ENCODE results near the gene P2RY1. TPM values are rescaled to one million over a fixed set of nuclear protein-coding genes. Genes with fewer than 3 reads are reported as not detected.

The P2RY1 gene
- total and polyA plus RNA-seq, 2 donors: 2.5 to 2.6 TPM

- peaks cover 5 to 15% of the 10 kb centered on the region in 2 donors for H3K4me1 ChIP-seq (ENCODE audit: control insufficient read depth in 2 of 2, insufficient read depth in 2 of 2, low read length in 2 of 2)
- 97% methylated on average over 13 of the region's 13 CpGs for WGBS
- no peaks in the 10 kb centered on the region for H3K36me3 ChIP-seq (ENCODE audit: control insufficient read depth in 2 of 2, insufficient read depth in 2 of 2, low read length in 1 of 2)
- H3K27me3 ChIP-seq (ENCODE audit: control insufficient read depth in 2 of 2, insufficient read depth in 1 of 2, low read length in 1 of 2): peaks cover 0 to 12% of the 10 kb centered on the region in 2 donors
- no peak overlapping the region for H3K27ac ChIP-seq (ENCODE audit: low read depth in 1 of 2, low read length in 1 of 2)
- no peak overlapping the region for H3K4me3 ChIP-seq (ENCODE audit: low read length in 2 of 2)
- DNase-seq (ENCODE audit: low read depth in 6 of 9, low spot score in 9 of 9): no peak
- no peaks in the 10 kb centered on the region for H3K9me3 ChIP-seq (ENCODE audit: control insufficient read depth in 2 of 2, insufficient read depth in 1 of 2, low read length in 1 of 2)
Observed at GRCh38 chr3:152832046-152832445, 2.9 kb upstream of the P2RY1 start.

GRCh38 chr3:152833089-152833488 is 1.8 kb upstream of the P2RY1 start:
- H3K27ac ChIP-seq (ENCODE audit: low read depth in 1 of 2, low read length in 1 of 2): no peak overlapping the region
- H3K4me3 ChIP-seq (ENCODE audit: low read length in 2 of 2): no peak overlapping the region
- H3K27me3 ChIP-seq (ENCODE audit: control insufficient read depth in 2 of 2, insufficient read depth in 1 of 2, low read length in 1 of 2): peaks cover 0 to 12% of the 10 kb centered on the region in 2 donors
- peaks cover 5 to 15% of the 10 kb centered on the region in 2 donors for H3K4me1 ChIP-seq (ENCODE audit: control insufficient read depth in 2 of 2, insufficient read depth in 2 of 2, low read length in 2 of 2)
- DNase-seq (ENCODE audit: low read depth in 6 of 9, low spot score in 9 of 9): no peak
- H3K9me3 ChIP-seq (ENCODE audit: control insufficient read depth in 2 of 2, insufficient read depth in 1 of 2, low read length in 1 of 2): no peaks in the 10 kb centered on the region
- no peaks in the 10 kb centered on the region for H3K36me3 ChIP-seq (ENCODE audit: control insufficient read depth in 2 of 2, insufficient read depth in 2 of 2, low read length in 1 of 2)

GRCh38 chr3:152834191-152834775 is 648 bp upstream of the P2RY1 start:
- 14% methylated on average over 17 of the region's 17 CpGs for whole genome bisulfite sequencing
- H3K9me3 ChIP-seq (ENCODE audit: control insufficient read depth in 2 of 2, insufficient read depth in 1 of 2, low read length in 1 of 2): no peaks in the 10 kb centered on the region

GRCh38 chr3:152835601-152836102 is 721 bp downstream of the P2RY1 start:
- peaks cover 0 to 12% of the 10 kb centered on the region in 2 donors for H3K27me3 ChIP-seq (ENCODE audit: control insufficient read depth in 2 of 2, insufficient read depth in 1 of 2, low read length in 1 of 2)
- H3K4me3 ChIP-seq (ENCODE audit: low read length in 2 of 2): peak overlapping the region; percentile 62 to 75
- no peaks in the 10 kb centered on the region for H3K36me3 ChIP-seq (ENCODE audit: control insufficient read depth in 2 of 2, insufficient read depth in 2 of 2, low read length in 1 of 2)
- peak in 4 of 9 donors; percentile 7 to 32 (median 10) for DNase-seq (ENCODE audit: low read depth in 6 of 9, low spot score in 9 of 9)
- H3K9me3 ChIP-seq (ENCODE audit: control insufficient read depth in 2 of 2, insufficient read depth in 1 of 2, low read length in 1 of 2): no peaks in the 10 kb centered on the region
- WGBS: 4% methylated on average over 47 of the region's 47 CpGs
- peak overlapping the region in 1 of 2 donors; percentile 81 for H3K27ac ChIP-seq (ENCODE audit: low read depth in 1 of 2, low read length in 1 of 2)
- H3K4me1 ChIP-seq (ENCODE audit: control insufficient read depth in 2 of 2, insufficient read depth in 2 of 2, low read length in 2 of 2): peaks cover 5 to 15% of the 10 kb centered on the region in 2 donors

More at GRCh38 chr3:152834191-152834775, 648 bp upstream of the P2RY1 start:
- DNase-seq (ENCODE audit: low read depth in 6 of 9, low spot score in 9 of 9): no peak
- H3K27ac ChIP-seq (ENCODE audit: low read depth in 1 of 2, low read length in 1 of 2): peak overlapping the region; percentile 73 to 81
- peaks cover 5 to 15% of the 10 kb centered on the region in 2 donors for H3K4me1 ChIP-seq (ENCODE audit: control insufficient read depth in 2 of 2, insufficient read depth in 2 of 2, low read length in 2 of 2)
- H3K4me3 ChIP-seq (ENCODE audit: low read length in 2 of 2): peak overlapping the region; percentile 62 to 75
- no peaks in the 10 kb centered on the region for H3K36me3 ChIP-seq (ENCODE audit: control insufficient read depth in 2 of 2, insufficient read depth in 2 of 2, low read length in 1 of 2)
- H3K27me3 ChIP-seq (ENCODE audit: control insufficient read depth in 2 of 2, insufficient read depth in 1 of 2, low read length in 1 of 2): peaks cover 0 to 12% of the 10 kb centered on the region in 2 donors

GRCh38 chr3:152836269-152836668 is 1.3 kb downstream of the P2RY1 start:
- DNase-seq (ENCODE audit: low read depth in 6 of 9, low spot score in 9 of 9): peak in 1 of 9 donors; percentile 4
- Histone ChIP-seq H3K36me3 (ENCODE audit: control insufficient read depth in 2 of 2, insufficient read depth in 2 of 2, low read length in 1 of 2) (no peaks in the 10 kb centered on the region), H3K27ac (ENCODE audit: low read depth in 1 of 2, low read length in 1 of 2) (no peak overlapping the region), H3K4me1 (ENCODE audit: control insufficient read depth in 2 of 2, insufficient read depth in 2 of 2, low read length in 2 of 2) (peaks cover 5 to 15% of the 10 kb centered on the region in 2 donors), H3K27me3 (ENCODE audit: control insufficient read depth in 2 of 2, insufficient read depth in 1 of 2, low read length in 1 of 2) (peaks cover 0 to 12% of the 10 kb centered on the region in 2 donors), H3K4me3 (ENCODE audit: low read length in 2 of 2) (peak overlapping the region; percentile 62 to 75), H3K9me3 (ENCODE audit: control insufficient read depth in 2 of 2, insufficient read depth in 1 of 2, low read length in 1 of 2) (no peaks in the 10 kb centered on the region)
- 94% methylated on average over 14 of the region's 14 CpGs for WGBS

- whole genome bisulfite sequencing: 95% methylated on average over 1 of the region's 1 CpG
- H3K4me1 ChIP-seq (ENCODE audit: control insufficient read depth in 2 of 2, insufficient read depth in 2 of 2, low read length in 2 of 2): peaks cover 5 to 12% of the 10 kb centered on the region in 2 donors
- DNase-seq (ENCODE audit: low read depth in 6 of 9, low spot score in 9 of 9): no peak
Observed at GRCh38 chr3:152839511-152839910, 4.6 kb downstream of the P2RY1 start.

GRCh38 chr3:152841131-152841530 is 6.2 kb downstream of the P2RY1 start:
- H3K36me3 ChIP-seq (ENCODE audit: control insufficient read depth in 2 of 2, insufficient read depth in 2 of 2, low read length in 1 of 2): no peaks in the 10 kb centered on the region

More at GRCh38 chr3:152839511-152839910, 4.6 kb downstream of the P2RY1 start:
- no peaks in the 10 kb centered on the region for H3K36me3 ChIP-seq (ENCODE audit: control insufficient read depth in 2 of 2, insufficient read depth in 2 of 2, low read length in 1 of 2)
- H3K27ac ChIP-seq (ENCODE audit: low read depth in 1 of 2, low read length in 1 of 2): no peak overlapping the region
- no peak overlapping the region for H3K4me3 ChIP-seq (ENCODE audit: low read length in 2 of 2)
- H3K9me3 ChIP-seq (ENCODE audit: control insufficient read depth in 2 of 2, insufficient read depth in 1 of 2, low read length in 1 of 2): no peaks in the 10 kb centered on the region
- peaks cover 0 to 12% of the 10 kb centered on the region in 2 donors for H3K27me3 ChIP-seq (ENCODE audit: control insufficient read depth in 2 of 2, insufficient read depth in 1 of 2, low read length in 1 of 2)

GRCh38 chr3:152842413-152842812 is 7.5 kb downstream of the P2RY1 start:
- H3K4me3 ChIP-seq (ENCODE audit: low read length in 2 of 2): no peak overlapping the region
- H3K4me1 ChIP-seq (ENCODE audit: control insufficient read depth in 2 of 2, insufficient read depth in 2 of 2, low read length in 2 of 2): no peaks in the 10 kb centered on the region
- no peak for DNase-seq (ENCODE audit: low read depth in 6 of 9, low spot score in 9 of 9)
- no peaks in the 10 kb centered on the region for H3K36me3 ChIP-seq (ENCODE audit: control insufficient read depth in 2 of 2, insufficient read depth in 2 of 2, low read length in 1 of 2)
- no peak overlapping the region for H3K27ac ChIP-seq (ENCODE audit: low read depth in 1 of 2, low read length in 1 of 2)
- H3K27me3 ChIP-seq (ENCODE audit: control insufficient read depth in 2 of 2, insufficient read depth in 1 of 2, low read length in 1 of 2): no peaks in the 10 kb centered on the region
- H3K9me3 ChIP-seq (ENCODE audit: control insufficient read depth in 2 of 2, insufficient read depth in 1 of 2, low read length in 1 of 2): peaks cover 0 to 7% of the 10 kb centered on the region in 2 donors

More at GRCh38 chr3:152841131-152841530, 6.2 kb downstream of the P2RY1 start:
- Histone ChIP-seq H3K9me3 (ENCODE audit: control insufficient read depth in 2 of 2, insufficient read depth in 1 of 2, low read length in 1 of 2) (no peaks in the 10 kb centered on the region), H3K27me3 (ENCODE audit: control insufficient read depth in 2 of 2, insufficient read depth in 1 of 2, low read length in 1 of 2) (peaks cover 0 to 2% of the 10 kb centered on the region in 2 donors), H3K27ac (ENCODE audit: low read depth in 1 of 2, low read length in 1 of 2) (no peak overlapping the region), H3K4me1 (ENCODE audit: control insufficient read depth in 2 of 2, insufficient read depth in 2 of 2, low read length in 2 of 2) (peaks cover under 1 to 5% of the 10 kb centered on the region in 2 donors), H3K4me3 (ENCODE audit: low read length in 2 of 2) (no peak overlapping the region)
- 43% methylated on average over 1 of the region's 1 CpG for WGBS
- no peak for DNase-seq (ENCODE audit: low read depth in 6 of 9, low spot score in 9 of 9)

GRCh38 chr3:152843955-152844354 is 9.0 kb downstream of the P2RY1 start:
- DNase-seq (ENCODE audit: low read depth in 6 of 9, low spot score in 9 of 9): no peak
- Histone ChIP-seq H3K36me3 (ENCODE audit: control insufficient read depth in 2 of 2, insufficient read depth in 2 of 2, low read length in 1 of 2) (no peaks in the 10 kb centered on the region), H3K9me3 (ENCODE audit: control insufficient read depth in 2 of 2, insufficient read depth in 1 of 2, low read length in 1 of 2) (peaks cover 0 to 7% of the 10 kb centered on the region in 2 donors), H3K27ac (ENCODE audit: low read depth in 1 of 2, low read length in 1 of 2) (no peak overlapping the region), H3K27me3 (ENCODE audit: control insufficient read depth in 2 of 2, insufficient read depth in 1 of 2, low read length in 1 of 2) (no peaks in the 10 kb centered on the region), H3K4me1 (ENCODE audit: control insufficient read depth in 2 of 2, insufficient read depth in 2 of 2, low read length in 2 of 2) (no peaks in the 10 kb centered on the region), H3K4me3 (ENCODE audit: low read length in 2 of 2) (no peak overlapping the region)

Data from thymus (tissue), 11 donors.